Measurements from ENCODE around the gene RRM1. TPM values are rescaled to one million over a fixed set of nuclear protein-coding genes. Genes with fewer than 3 reads are reported as not detected.

The RRM1 gene
- total RNA-seq, 4 donors from 2014 or later = 32.5 to 234 (median 59.5) TPM

GRCh38 chr11:4098026-4098621, 3.5 kb downstream of the RRM1 start:
- no peak for TF ChIP-seq CTCF (IDR thresholded peaks at IDR 0.05)

GRCh38 chr11:4102711-4103110, 8.1 kb downstream of the RRM1 start:
- intact Hi-C loops (cut with DNase I; ENCODE audit: low total_unique reads) = no loop called here

More at GRCh38 chr11:4098026-4098621, 3.5 kb downstream of the RRM1 start:
- Histone ChIP-seq H3K4me1 (no peaks in the 10 kb centered on the region), H3K9me3 (no peaks in the 10 kb centered on the region), H3K36me3 (no peaks in the 10 kb centered on the region), H3K27me3 (no peaks in the 10 kb centered on the region), H3K4me3 (no peak overlapping the region), H3K27ac (no peak overlapping the region)
- intact Hi-C loops (cut with DNase I; ENCODE audit: low total_unique reads) = no loop called here
- DNase-seq = no peak

GRCh38 chr11:4103269-4103668, 8.7 kb downstream of the RRM1 start:
- H3K27ac ChIP-seq = no peak overlapping the region
- no peak overlapping the region for H3K4me3 ChIP-seq
- no peaks in the 10 kb centered on the region for H3K27me3 ChIP-seq
- no peaks in the 10 kb centered on the region for H3K9me3 ChIP-seq
- H3K36me3 ChIP-seq = no peaks in the 10 kb centered on the region
- no peak for DNase-seq
- TF ChIP-seq POLR2A (IDR thresholded peaks at IDR 0.05) (no peak), CTCF (IDR thresholded peaks at IDR 0.05) (no peak)
- no peaks in the 10 kb centered on the region for H3K4me1 ChIP-seq
- intact Hi-C loops (cut with DNase I; ENCODE audit: low total_unique reads) = no loop called here

More at GRCh38 chr11:4102711-4103110, 8.1 kb downstream of the RRM1 start:
- Histone ChIP-seq H3K9me3 (no peaks in the 10 kb centered on the region), H3K27ac (no peak overlapping the region), H3K36me3 (no peaks in the 10 kb centered on the region), H3K4me3 (no peak overlapping the region), H3K27me3 (no peaks in the 10 kb centered on the region), H3K4me1 (no peaks in the 10 kb centered on the region)
- DNase-seq = no peak
- TF ChIP-seq POLR2A (IDR thresholded peaks at IDR 0.05) (no peak), CTCF (IDR thresholded peaks at IDR 0.05) (no peak)

- no peak for DNase-seq
- Histone ChIP-seq H3K27ac (no peak overlapping the region), H3K27me3 (no peaks in the 10 kb centered on the region), H3K36me3 (no peaks in the 10 kb centered on the region), H3K9me3 (no peaks in the 10 kb centered on the region), H3K4me1 (no peaks in the 10 kb centered on the region), H3K4me3 (no peak overlapping the region)
- TF ChIP-seq POLR2A (IDR thresholded peaks at IDR 0.05) = no peak
- TF ChIP-seq CTCF (IDR thresholded peaks at IDR 0.05) = no peak
- intact Hi-C loops (cut with DNase I; ENCODE audit: low total_unique reads) = no loop called here
Measured at GRCh38 chr11:4105916-4106315, 11.3 kb downstream of the RRM1 start.

- no peak for TF ChIP-seq POLR2A (IDR thresholded peaks at IDR 0.05)
- TF ChIP-seq CTCF (IDR thresholded peaks at IDR 0.05) = no peak
- Histone ChIP-seq H3K27me3 (no peaks in the 10 kb centered on the region), H3K27ac (no peak overlapping the region), H3K36me3 (no peaks in the 10 kb centered on the region), H3K4me3 (no peak overlapping the region), H3K4me1 (no peaks in the 10 kb centered on the region), H3K9me3 (no peaks in the 10 kb centered on the region)
- intact Hi-C loops (cut with DNase I; ENCODE audit: low total_unique reads) = no loop called here
- DNase-seq = no peak
Measured at GRCh38 chr11:4111834-4112233, 17.2 kb downstream of the RRM1 start.

Data from uterus (tissue), 4 donors.